Endothelial cell of umbilical vein (primary cell): ENCODE data around the gene APP. TPM values are rescaled to one million over a fixed set of nuclear protein-coding genes. Genes with fewer than 3 reads are reported as not detected.

ENCODE experiments used
- BruUV-seq: library from RNA; stranded (reverse); fragments of 400-500 nt; replicated peaks from 2 replicates; lab custom pipeline; 2021; lab: Mats Ljungman, UMichigan
- CTCF ChIA-PET: fragments of 300-600, 350-600 bp; sonication (Branson Sonifier 250); formaldehyde crosslinking; loops from one replicate; lab custom pipeline; 2021; ENCODE audit warnings: antibody characterized with exemption, inconsistent platforms; lab: Charles Lee
- POLR2A ChIA-PET: fragments of 300-600, 350-600 bp; sonication (Branson Sonifier 250); formaldehyde crosslinking; loops from one replicate; lab custom pipeline; 2021; ENCODE audit warnings: antibody characterized with exemption, inconsistent platforms; lab: Charles Lee
- DNase-seq: peaks from one replicate; pipeline ENCODE4 v3.0.0-alpha.2; 2011; ENCODE audit warnings: low read depth, low spot score
- FAIRE-seq: peaks from 2 replicates; lab custom pipeline; 2011; peaks lifted over from hg19 to GRCh38; lab: Jason Lieb, UNC
- H2AFZ ChIP-seq: 2 replicates; pipeline ENCODE4 v1.6.0; 2012; ENCODE audit warnings: low read depth, low read length, control low read depth, inconsistent platforms
- H3K27ac ChIP-seq: 2 replicates; pipeline ENCODE4 v1.5.1; 2011; ENCODE audit warnings: low read depth, mild to moderate bottlenecking, control low read depth, low read length, moderate library complexity; ENCODE audit not compliant: insufficient read depth
- H3K27me3 ChIP-seq, 2 experiments: 2 replicates each; pipeline versions ENCODE4 v1.6.0 to v1.6.1; 2011; ENCODE audit warnings: low read length in 2 of 2, mixed read lengths in 1 of 2; ENCODE audit not compliant: control insufficient read depth in 2 of 2, insufficient read depth in 2 of 2
- H3K36me3 ChIP-seq, 2 experiments: 2 replicates in 1 of 2; 3 replicates in 1 of 2; pipeline ENCODE4 v1.5.1; 2011; ENCODE audit warnings: low read length in 2 of 2, mild to moderate bottlenecking in 1 of 2, moderate library complexity in 1 of 2; ENCODE audit not compliant: control insufficient read depth in 2 of 2, insufficient read depth in 2 of 2; ENCODE audit errors: extremely low read depth in 1 of 2
- H3K4me1 ChIP-seq: 3 replicates; pipeline ENCODE4 v1.5.1; 2011; ENCODE audit warnings: mild to moderate bottlenecking, low read length; ENCODE audit not compliant: control insufficient read depth, insufficient read depth; ENCODE audit errors: extremely low read depth
- H3K4me2 ChIP-seq: 2 replicates; pipeline ENCODE4 v1.6.1; 2011; ENCODE audit warnings: low read length, control low read depth, mixed read lengths; ENCODE audit not compliant: insufficient read depth
- H3K4me3 ChIP-seq, 3 experiments: fragments of 200-600 bp in 1 of 3; sonication (generic), shearing (Covaris generic) in 1 of 3; replicated peaks in 1 of 3; 2 replicates each; pipeline ENCODE4 v1.5.1; 2011 to 2016; ENCODE audit warnings: control low read depth in 3 of 3, low read length in 3 of 3, mild to moderate bottlenecking in 2 of 3, inconsistent platforms in 1 of 3, low read depth in 1 of 3, moderate library complexity in 1 of 3; ENCODE audit not compliant: insufficient read depth in 1 of 3
- H3K79me2 ChIP-seq: 2 replicates; pipeline ENCODE4 v1.6.0; 2012; ENCODE audit warnings: low read length, inconsistent platforms; ENCODE audit not compliant: control insufficient read depth, insufficient read depth
- H3K9ac ChIP-seq: replicated peaks from 2 replicates; pipeline ENCODE3; 2011; ENCODE audit warnings: low read length, control low read depth; ENCODE audit not compliant: insufficient read depth; ENCODE audit errors: extremely low read depth
- H3K9me1 ChIP-seq: replicated peaks from 3 replicates; pipeline ENCODE4 v1.6.0; 2011; ENCODE audit warnings: mild to moderate bottlenecking, low read length; ENCODE audit not compliant: control insufficient read depth, insufficient read depth; ENCODE audit errors: extremely low read depth
- H3K9me3 ChIP-seq: replicated peaks from 2 replicates; pipeline ENCODE4 v1.5.1; 2012; ENCODE audit warnings: low read length, inconsistent platforms; ENCODE audit not compliant: control insufficient read depth, insufficient read depth
- H4K20me1 ChIP-seq: replicated peaks from 2 replicates; pipeline ENCODE3; 2011; ENCODE audit warnings: mild to moderate bottlenecking, low read length; ENCODE audit not compliant: control insufficient read depth, insufficient read depth; ENCODE audit errors: extremely low read depth
- EZH2 ChIP-seq: IDR thresholded peaks from 2 replicates; pipeline ENCODE4 v1.6.1; 2012; ENCODE audit warnings: borderline replicate concordance, low read depth, mild to moderate bottlenecking, moderate library complexity, low read length, inconsistent platforms; ENCODE audit not compliant: severe bottlenecking
- FOS ChIP-seq: IDR thresholded peaks from 2 replicates; pipeline ENCODE4 v1.6.1; 2011; ENCODE audit warnings: mild to moderate bottlenecking, low read length, moderate library complexity, borderline replicate concordance; ENCODE audit not compliant: insufficient read depth
- GATA2 ChIP-seq: IDR thresholded peaks from 2 replicates; pipeline ENCODE4 v1.7.0; 2011; ENCODE audit warnings: low read depth, mild to moderate bottlenecking, moderate library complexity, mixed read lengths, low read length; ENCODE audit not compliant: insufficient read length, insufficient read depth
- JUN ChIP-seq: IDR thresholded peaks from 2 replicates; pipeline ENCODE4 v1.6.1; 2011; ENCODE audit warnings: borderline replicate concordance, low read depth; ENCODE audit not compliant: insufficient read length, insufficient read depth
- MYC ChIP-seq: IDR thresholded peaks from one replicate; pipeline ENCODE4 v1.6.1; 2011; ENCODE audit warnings: mild to moderate bottlenecking, low read depth, low read length
- POLR2A ChIP-seq: IDR thresholded peaks from 2 replicates; pipeline ENCODE4 v1.6.1; 2012; ENCODE audit warnings: low read depth, mild to moderate bottlenecking, control low read depth, low read length
- POLR2AphosphoS5 ChIP-seq: IDR thresholded peaks from 2 replicates; pipeline ENCODE4 v1.6.1; 2012; ENCODE audit warnings: low read depth, mild to moderate bottlenecking, control low read depth, low read length, moderate library complexity; ENCODE audit not compliant: insufficient read depth
- dilution Hi-C: fragments of 300-500 bp; cut with MboI; formaldehyde crosslinking; loops from one replicate; pipeline ENCODE4 v1.15.0; 2019; ENCODE audit warnings: low sequenced_read_pairs; ENCODE audit not compliant: extremely low pct_ligation_motif_present
- intact Hi-C: fragments of 100-400 bp; cut with micrococcal nuclease; formaldehyde crosslinking; loops from one replicate; pipeline ENCODE4 v1.10.0; 2022
- polyA plus RNA-seq, 4 experiments: library from polyadenylated mRNA; depleted of rRNA in 3 of 4; stranded (reverse) in 3 of 4; unstranded in 1 of 4; fragments of >200 nt; gene quantifications; 2 replicates each; pipeline versions ENCODE4 v1.2.1 to v1.2.3, GENCODE V29; 2011 to 2012; ENCODE audit warnings: missing spikeins in 1 of 4
- total RNA-seq: library from RNA; stranded (reverse); gene quantifications from 2 replicates; pipeline ENCODE4 v1.2.3, GENCODE V29; 2021
- TF ChIP-seq, protein P1 (sequence below): IDR thresholded peaks from 2 replicates; pipeline ENCODE4 v1.6.1; 2011; ENCODE audit not compliant: insufficient read depth, insufficient read length
- TF ChIP-seq, protein P2 (sequence below), 2 donors: IDR thresholded peaks; 1 replicate in 1 of 2; 2 replicates in 1 of 2; pipeline ENCODE4 v1.5.1; 2011; ENCODE audit warnings: low read length in 2 of 2, mild to moderate bottlenecking in 2 of 2, moderate library complexity in 2 of 2, control low read depth in 1 of 2, inconsistent platforms in 1 of 2, low read depth in 1 of 2; ENCODE audit not compliant: insufficient read depth in 1 of 2; ENCODE audit errors: extremely low read depth in 1 of 2

APP gene
- total and polyA plus RNA-seq, 2 donors (not counting 3 experiments of a cell fraction or from before 2014, with no cell fraction given) = 914 to 928 TPM

DNA sequence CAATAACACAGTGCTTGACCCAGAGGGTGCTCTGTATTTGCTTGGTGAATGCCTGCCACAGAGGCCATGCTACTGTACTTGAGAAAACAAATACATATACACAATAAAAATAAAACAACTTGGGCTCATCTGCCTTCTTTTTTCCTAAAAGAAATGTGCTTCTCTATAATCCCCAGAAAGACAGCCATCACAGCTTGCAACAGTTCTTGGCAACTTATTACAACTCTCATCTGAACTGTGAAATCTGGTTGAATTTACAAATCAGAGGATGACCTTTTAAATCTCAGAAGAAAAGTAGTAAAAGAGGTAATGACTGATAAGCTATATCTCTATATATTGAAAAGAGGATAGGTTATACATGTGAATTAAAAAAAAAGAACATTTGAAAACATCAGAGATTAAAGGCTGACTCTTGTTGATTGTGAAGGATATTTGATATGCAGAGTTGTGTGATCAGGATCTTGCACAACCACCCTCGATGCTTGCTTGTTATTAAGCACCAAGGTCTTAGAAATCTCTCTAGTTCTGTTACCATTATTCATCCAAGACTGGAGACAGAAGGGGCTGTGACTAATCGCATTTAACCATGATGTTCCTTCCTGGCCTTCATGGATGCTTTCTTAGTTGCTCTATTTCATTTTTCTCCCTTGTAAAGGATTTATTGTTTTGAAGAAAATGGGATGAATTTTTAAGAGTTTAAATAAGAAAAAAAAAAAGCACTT is 213.4 kb downstream of the APP start:
- peak; percentile 64 for DNase-seq
- H2AFZ ChIP-seq = no peak overlapping the region
- H3K27me3 ChIP-seq = no peaks in the 10 kb centered on the region
- H3K4me1 ChIP-seq = peaks cover 70% of the 10 kb centered on the region
- no peaks in the 10 kb centered on the region for H4K20me1 ChIP-seq
- no peaks in the 10 kb centered on the region for H3K9me3 ChIP-seq
- no TSS peak for BruUV-seq
- peak overlapping the region; percentile 33 for H3K27ac ChIP-seq
- TF ChIP-seq POLR2A = no peak
- peak; percentile 56 for TF ChIP-seq FOS
- no peak overlapping the region for H3K4me3 ChIP-seq
- peaks cover 2 to 6% of the 10 kb centered on the region in 2 experiments for H3K36me3 ChIP-seq
- intact Hi-C loops (no loop called here), dilution Hi-C loops (no loop called here)
- POLR2A ChIA-PET = no interaction called here
- H3K9ac ChIP-seq = peak overlapping the region; percentile 24
- peak; percentile 61 for FAIRE-seq
- peak overlapping the region; percentile 48 for H3K4me2 ChIP-seq
- no peaks in the 10 kb centered on the region for H3K9me1 ChIP-seq
- peaks cover 21% of the 10 kb centered on the region for H3K79me2 ChIP-seq
- CTCF ChIA-PET = interaction anchor here (0.9 kb wide), 1 partner anchor 11 kb away, joined by 4 read pairs; no protein-coding TSS in a partner anchor

DNA sequence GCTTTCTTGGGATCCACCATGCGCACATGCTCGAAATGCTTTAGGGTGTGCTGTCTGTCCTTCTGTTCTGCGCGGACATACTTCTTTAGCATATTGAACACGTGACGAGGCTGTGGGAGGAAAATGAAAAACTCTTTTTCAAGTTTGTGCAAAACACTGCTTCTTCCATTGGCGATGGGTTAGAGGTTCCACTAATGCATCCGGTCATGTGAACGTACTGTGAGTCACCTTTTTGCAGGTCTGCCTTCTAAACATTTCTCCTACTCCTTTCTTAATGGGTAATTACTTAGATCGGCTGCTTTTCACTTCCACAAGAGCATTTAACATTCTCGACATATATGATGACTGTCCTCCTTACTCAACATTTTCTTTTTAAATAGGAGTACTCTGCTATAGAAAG is 214.9 kb downstream of the APP start:
- Histone ChIP-seq H3K9me1 (no peaks in the 10 kb centered on the region), H3K36me3 (peaks cover 2 to 7% of the 10 kb centered on the region in 2 experiments), H3K79me2 (peaks cover 26% of the 10 kb centered on the region), H2AFZ (no peak overlapping the region), H4K20me1 (no peaks in the 10 kb centered on the region), H3K9ac (no peak overlapping the region), H3K4me3 (no peak overlapping the region), H3K4me1 (peaks cover 65% of the 10 kb centered on the region), H3K4me2 (no peak overlapping the region), H3K27me3 (no peaks in the 10 kb centered on the region), H3K9me3 (no peaks in the 10 kb centered on the region), H3K27ac (no peak overlapping the region)
- TF ChIP-seq POLR2A (no peak), FOS (no peak), GATA2 (no peak), EZH2 (no peak), MYC (no peak), POLR2AphosphoS5 (no peak), JUN (no peak)
- TF ChIP-seq, protein P1, sequence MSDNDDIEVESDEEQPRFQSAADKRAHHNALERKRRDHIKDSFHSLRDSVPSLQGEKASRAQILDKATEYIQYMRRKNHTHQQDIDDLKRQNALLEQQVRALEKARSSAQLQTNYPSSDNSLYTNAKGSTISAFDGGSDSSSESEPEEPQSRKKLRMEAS = no peak
- TF ChIP-seq, protein P2, sequence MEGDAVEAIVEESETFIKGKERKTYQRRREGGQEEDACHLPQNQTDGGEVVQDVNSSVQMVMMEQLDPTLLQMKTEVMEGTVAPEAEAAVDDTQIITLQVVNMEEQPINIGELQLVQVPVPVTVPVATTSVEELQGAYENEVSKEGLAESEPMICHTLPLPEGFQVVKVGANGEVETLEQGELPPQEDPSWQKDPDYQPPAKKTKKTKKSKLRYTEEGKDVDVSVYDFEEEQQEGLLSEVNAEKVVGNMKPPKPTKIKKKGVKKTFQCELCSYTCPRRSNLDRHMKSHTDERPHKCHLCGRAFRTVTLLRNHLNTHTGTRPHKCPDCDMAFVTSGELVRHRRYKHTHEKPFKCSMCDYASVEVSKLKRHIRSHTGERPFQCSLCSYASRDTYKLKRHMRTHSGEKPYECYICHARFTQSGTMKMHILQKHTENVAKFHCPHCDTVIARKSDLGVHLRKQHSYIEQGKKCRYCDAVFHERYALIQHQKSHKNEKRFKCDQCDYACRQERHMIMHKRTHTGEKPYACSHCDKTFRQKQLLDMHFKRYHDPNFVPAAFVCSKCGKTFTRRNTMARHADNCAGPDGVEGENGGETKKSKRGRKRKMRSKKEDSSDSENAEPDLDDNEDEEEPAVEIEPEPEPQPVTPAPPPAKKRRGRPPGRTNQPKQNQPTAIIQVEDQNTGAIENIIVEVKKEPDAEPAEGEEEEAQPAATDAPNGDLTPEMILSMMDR (IDR thresholded peaks at IDR 0.05; ENCODE audit: extremely low read depth in 1 of 2, insufficient read depth in 1 of 2, low read depth in 1 of 2, low read length in 2 of 2) = no peak
- BruUV-seq = no TSS peak
- FAIRE-seq = no peak
- ChIA-PET POLR2A (interaction anchor here (0.7 kb wide), 1 partner anchor 31 kb away, joined by 4 read pairs; no protein-coding TSS in a partner anchor), CTCF (no interaction called here)
- no peak for DNase-seq
- dilution Hi-C loops = no loop called here
- intact Hi-C loops = no loop called here
